ENCODE data around the gene EXOG. TPM values are rescaled to one million over a fixed set of nuclear protein-coding genes. Genes with fewer than 3 reads are reported as not detected.

Gene EXOG
- total and polyA plus RNA-seq, 2 donors: 21.9 to 22.0 TPM

DNA sequence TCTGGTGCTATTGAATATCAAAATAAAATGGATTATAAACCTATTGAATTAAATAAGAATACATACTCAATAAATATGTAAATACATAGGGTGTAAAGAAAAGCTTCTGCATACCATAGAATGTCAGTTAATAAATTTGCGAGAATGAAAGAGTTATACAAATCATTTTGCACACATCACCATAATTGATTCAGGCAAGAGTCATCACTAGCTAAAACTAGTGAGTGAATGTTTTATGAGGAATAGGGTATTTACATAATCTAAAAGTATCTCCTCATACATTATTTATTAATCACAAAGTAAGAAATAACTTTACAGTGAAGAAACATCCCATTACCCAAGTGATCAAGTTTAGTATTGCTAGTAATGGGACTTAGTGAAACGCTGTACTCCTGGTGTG, 13.6 kb downstream of the EXOG start:
- Histone ChIP-seq H3K36me3 (ENCODE audit: insufficient read depth) (no peaks in the 10 kb centered on the region), H3K4me1 (ENCODE audit: insufficient read depth) (no peaks in the 10 kb centered on the region), H3K27ac (ENCODE audit: low read depth) (no peak overlapping the region), H3K4me3 (ENCODE audit: low read depth, low read length) (no peak overlapping the region)
- 90% methylated on average over 2 of the region's 2 CpGs for WGBS
- DNase-seq (ENCODE audit: extremely low spot score): no peak

DNA sequence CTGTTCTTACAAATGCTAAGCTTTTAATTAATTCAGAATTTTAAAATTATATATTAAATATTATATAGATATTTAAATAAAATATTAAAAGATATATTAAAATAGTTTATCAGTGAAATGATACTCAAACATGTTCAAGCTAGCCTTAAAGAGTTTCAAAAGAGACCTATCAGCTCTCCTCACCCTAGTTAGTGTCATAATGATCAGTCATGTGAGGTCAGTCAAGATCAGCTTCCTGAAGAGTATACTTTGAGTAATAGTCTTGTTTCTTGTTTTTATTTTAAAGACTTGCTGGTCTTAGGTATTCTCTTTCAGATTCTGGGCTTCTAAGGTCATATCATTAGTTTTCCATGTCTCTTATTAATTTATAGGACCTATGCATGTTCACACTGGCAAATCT, 14.5 kb downstream of the EXOG start:
- DNase-seq (ENCODE audit: extremely low spot score): no peak
- no peak overlapping the region for H3K4me3 ChIP-seq (ENCODE audit: low read depth, low read length)
- no peak overlapping the region for H3K27ac ChIP-seq (ENCODE audit: low read depth)
- no peaks in the 10 kb centered on the region for H3K4me1 ChIP-seq (ENCODE audit: insufficient read depth)
- H3K36me3 ChIP-seq (ENCODE audit: insufficient read depth): no peaks in the 10 kb centered on the region

DNA sequence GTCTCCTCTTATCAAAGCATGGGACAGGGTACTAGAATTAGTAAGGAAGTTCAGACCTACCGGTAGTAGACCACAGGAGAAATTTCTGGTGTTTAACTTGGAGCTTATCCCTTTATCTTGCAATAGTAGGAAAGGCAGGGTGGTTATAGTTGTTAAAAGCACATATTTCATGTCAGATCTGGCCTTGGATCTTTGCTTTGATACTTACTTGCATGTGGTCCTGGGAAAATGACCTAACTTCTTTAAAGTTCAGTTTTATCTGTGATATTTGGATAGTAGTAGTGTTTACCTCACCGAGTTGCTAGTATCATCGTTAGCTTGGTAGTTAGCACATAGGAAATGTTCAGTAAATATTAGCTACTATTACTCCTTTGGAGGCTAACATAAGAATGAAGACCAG, 15.4 kb downstream of the EXOG start:
- Histone ChIP-seq H3K4me1 (ENCODE audit: insufficient read depth) (no peaks in the 10 kb centered on the region), H3K27ac (ENCODE audit: low read depth) (no peak overlapping the region), H3K36me3 (ENCODE audit: insufficient read depth) (no peaks in the 10 kb centered on the region), H3K4me3 (ENCODE audit: low read depth, low read length) (no peak overlapping the region)
- DNase-seq (ENCODE audit: extremely low spot score): no peak
- WGBS: 82% methylated on average over 3 of the region's 3 CpGs

DNA sequence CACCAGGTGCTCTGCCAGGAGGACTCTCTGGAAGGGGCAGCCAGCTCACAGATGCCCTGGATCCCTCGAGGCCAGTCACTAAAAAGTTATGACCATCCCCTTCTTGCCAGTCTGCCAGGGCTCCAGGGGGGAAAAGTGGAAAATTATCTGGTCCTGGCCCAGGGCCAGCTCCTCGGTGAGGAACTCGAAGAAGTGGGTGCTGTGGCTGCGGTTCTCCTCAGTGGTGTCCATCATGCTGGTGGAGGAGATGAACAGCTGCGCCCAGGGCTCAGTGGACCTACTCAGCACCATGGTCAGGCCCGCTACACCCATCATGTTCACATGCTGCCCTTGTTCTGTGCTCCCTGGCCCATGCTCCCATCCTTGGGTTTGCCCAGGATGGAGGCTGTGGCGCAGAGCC, 19.2 kb downstream of the EXOG start:
- Histone ChIP-seq H3K4me3 (ENCODE audit: low read depth, low read length) (no peak overlapping the region), H3K27ac (ENCODE audit: low read depth) (no peak overlapping the region), H3K36me3 (ENCODE audit: insufficient read depth) (no peaks in the 10 kb centered on the region), H3K4me1 (ENCODE audit: insufficient read depth) (no peaks in the 10 kb centered on the region)
- no peak for DNase-seq (ENCODE audit: extremely low spot score)
- WGBS: 90% methylated on average over 7 of the region's 7 CpGs

DNA sequence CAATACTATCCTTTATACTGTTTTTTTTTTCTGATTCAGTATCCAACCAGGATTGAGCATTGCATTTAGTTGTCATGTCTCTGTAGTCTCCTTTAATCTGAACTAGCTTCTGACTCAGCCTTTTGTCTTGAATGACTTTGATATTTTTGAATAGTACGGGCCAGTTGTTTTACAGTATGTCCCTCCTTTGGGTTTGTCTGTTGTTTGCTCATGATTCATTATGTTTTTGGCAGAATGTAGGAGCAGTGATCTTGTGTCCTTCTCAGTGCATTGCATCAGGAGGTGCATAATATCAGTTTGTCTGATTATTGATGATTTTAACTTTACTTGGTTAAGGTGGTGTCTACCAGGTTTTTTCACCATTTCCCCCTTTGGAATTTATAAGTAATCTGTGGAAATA, 20.5 kb downstream of the EXOG start:
- H3K4me3 ChIP-seq (ENCODE audit: low read depth, low read length): no peak overlapping the region
- H3K27ac ChIP-seq (ENCODE audit: low read depth): no peak overlapping the region
- no peak for DNase-seq (ENCODE audit: extremely low spot score)
- H3K36me3 ChIP-seq (ENCODE audit: insufficient read depth): no peaks in the 10 kb centered on the region
- no peaks in the 10 kb centered on the region for H3K4me1 ChIP-seq (ENCODE audit: insufficient read depth)
- 1% methylated on average over 1 of the region's 1 CpG for WGBS

DNA sequence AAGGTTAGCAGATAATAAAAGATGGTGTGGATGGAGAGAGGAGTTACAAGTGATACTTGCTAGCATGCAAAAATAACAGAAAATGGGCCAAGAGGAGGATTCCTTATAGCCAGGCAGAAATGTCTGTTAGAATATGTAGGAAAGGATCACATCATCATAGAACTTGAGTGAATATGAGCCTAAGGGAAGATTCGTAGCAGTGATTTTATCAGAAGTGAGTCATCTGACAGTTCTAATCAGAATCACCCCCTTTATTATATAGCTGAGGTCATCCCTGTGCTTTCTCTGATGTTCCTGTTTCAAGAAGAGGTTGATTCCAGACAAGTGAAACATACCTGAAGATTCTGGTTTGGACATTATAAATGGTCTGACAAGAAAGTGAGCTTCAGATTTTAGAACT, 22.9 kb downstream of the EXOG start:
- H3K4me1 ChIP-seq (ENCODE audit: insufficient read depth): no peaks in the 10 kb centered on the region
- WGBS: 63% methylated on average over 1 of the region's 1 CpG
- H3K36me3 ChIP-seq (ENCODE audit: insufficient read depth): no peaks in the 10 kb centered on the region
- no peak for DNase-seq (ENCODE audit: extremely low spot score)
- H3K4me3 ChIP-seq (ENCODE audit: low read depth, low read length): no peak overlapping the region
- H3K27ac ChIP-seq (ENCODE audit: low read depth): no peak overlapping the region

DNA sequence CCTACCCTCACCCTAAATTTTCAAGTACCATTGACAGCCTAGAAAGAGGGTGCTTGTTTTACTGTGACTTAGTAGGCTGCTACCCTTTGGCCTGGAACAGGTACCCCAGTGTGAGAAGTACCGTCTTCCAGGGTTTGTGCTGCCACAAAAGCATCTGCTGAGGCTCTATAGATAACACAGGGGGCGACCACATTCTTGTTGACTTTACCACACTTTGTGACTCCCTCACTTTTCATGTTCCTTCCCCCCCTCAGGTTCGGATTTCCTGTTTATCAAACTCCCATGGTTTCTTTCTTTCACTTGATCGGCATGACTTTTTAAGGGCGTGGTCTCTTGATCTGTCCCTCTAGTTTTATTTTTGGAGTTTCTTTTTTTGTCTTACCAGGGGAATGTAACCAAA, 23.5 kb downstream of the EXOG start:
- no peaks in the 10 kb centered on the region for H3K36me3 ChIP-seq (ENCODE audit: insufficient read depth)
- no peaks in the 10 kb centered on the region for H3K4me1 ChIP-seq (ENCODE audit: insufficient read depth)
- H3K27ac ChIP-seq (ENCODE audit: low read depth): no peak overlapping the region
- no peak overlapping the region for H3K4me3 ChIP-seq (ENCODE audit: low read depth, low read length)
- WGBS: 55% methylated on average over 5 of the region's 5 CpGs
- DNase-seq (ENCODE audit: extremely low spot score): no peak

DNA sequence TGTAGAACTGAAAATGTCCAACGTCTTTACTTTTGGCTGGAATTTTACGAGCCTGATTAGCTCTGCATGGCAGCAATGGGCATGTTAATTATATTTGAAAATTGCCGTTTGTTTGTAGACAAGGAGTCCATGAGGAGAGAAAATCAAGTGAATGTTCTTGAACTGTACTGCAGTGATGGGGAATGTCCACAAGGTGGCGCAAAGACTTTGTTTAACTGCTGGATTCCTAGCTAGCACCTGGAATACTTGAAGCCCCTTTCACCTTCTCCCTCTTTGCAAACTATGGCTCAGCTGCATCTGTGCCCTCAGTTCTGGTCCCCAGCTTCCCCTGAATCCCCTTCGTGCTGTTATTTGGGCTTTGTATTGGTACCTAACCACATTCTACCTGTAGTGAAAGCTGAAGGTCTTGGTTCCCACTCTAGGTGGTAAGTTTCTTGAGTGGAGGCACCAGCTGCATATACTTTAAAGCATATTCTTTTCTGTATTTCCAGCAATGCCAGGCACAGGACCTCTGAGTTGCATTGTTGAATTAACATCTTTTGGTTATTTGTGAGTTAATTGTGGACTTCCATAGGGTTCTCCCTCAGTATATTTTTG, 25.3 kb downstream of the EXOG start:
- peak; percentile 35 for DNase-seq (ENCODE audit: extremely low spot score)
- Histone ChIP-seq H3K4me3 (ENCODE audit: low read depth, low read length) (no peak overlapping the region), H3K27ac (ENCODE audit: low read depth) (no peak overlapping the region), H3K36me3 (ENCODE audit: insufficient read depth) (no peaks in the 10 kb centered on the region), H3K4me1 (ENCODE audit: insufficient read depth) (no peaks in the 10 kb centered on the region)
- 3% methylated on average over 5 of the region's 5 CpGs for WGBS

DNA sequence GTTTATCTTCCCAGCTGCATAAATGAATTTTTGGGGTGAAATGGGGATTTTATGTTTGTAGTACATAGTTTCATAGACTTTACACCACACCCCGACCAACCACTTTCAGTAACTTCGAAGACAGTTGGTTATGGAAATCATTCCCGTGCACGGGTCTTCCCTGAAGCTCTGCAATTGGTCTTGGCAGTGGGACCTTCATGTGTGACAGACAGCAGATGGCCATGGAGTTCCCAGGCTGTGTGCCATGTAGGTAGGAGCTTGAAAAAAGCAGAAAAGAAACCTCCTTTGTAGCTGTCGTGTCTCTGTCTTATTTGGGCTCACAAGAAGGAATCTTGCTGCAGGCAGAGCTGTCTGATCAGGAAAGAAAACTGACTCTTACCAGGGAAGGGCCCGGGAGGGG, 25.9 kb downstream of the EXOG start:
- no peak for DNase-seq (ENCODE audit: extremely low spot score)
- 91% methylated on average over 6 of the region's 6 CpGs for WGBS
- H3K36me3 ChIP-seq (ENCODE audit: insufficient read depth): no peaks in the 10 kb centered on the region
- H3K4me1 ChIP-seq (ENCODE audit: insufficient read depth): no peaks in the 10 kb centered on the region
- H3K4me3 ChIP-seq (ENCODE audit: low read depth, low read length): no peak overlapping the region
- H3K27ac ChIP-seq (ENCODE audit: low read depth): no peak overlapping the region

DNA sequence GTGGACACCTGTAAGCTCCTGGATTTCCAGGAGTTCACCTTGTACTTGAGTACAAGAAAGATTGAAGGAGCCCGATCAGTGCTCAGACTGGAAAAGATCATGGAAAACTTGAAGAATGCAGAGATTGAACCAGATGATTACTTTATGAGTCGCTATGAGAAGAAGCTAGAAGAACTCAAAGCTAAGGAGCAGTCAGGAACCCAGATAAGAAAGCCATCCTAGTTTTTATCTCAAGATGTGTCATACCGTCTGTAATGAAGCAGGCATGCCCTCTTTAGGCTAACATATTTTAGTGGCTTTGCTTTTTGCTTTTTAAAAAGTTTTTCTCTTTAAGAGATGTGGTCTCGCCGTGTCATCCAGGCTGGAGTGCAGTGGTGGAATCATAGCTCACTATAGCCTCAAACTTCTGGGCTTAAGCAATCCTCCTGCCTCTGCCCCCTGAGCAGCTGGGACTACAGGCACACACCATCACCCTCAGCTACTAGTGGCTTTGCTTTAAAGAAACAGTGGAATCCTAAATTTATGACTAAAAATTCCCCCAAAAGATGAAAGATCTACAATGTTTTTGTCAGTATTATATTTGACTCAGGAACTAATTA, 28.1 kb downstream of the EXOG start:
- DNase-seq (ENCODE audit: extremely low spot score): no peak
- no peaks in the 10 kb centered on the region for H3K36me3 ChIP-seq (ENCODE audit: insufficient read depth)
- no peak overlapping the region for H3K4me3 ChIP-seq (ENCODE audit: low read depth, low read length)
- no peak overlapping the region for H3K27ac ChIP-seq (ENCODE audit: low read depth)
- H3K4me1 ChIP-seq (ENCODE audit: insufficient read depth): no peaks in the 10 kb centered on the region
- WGBS: 90% methylated on average over 5 of the region's 5 CpGs

DNA sequence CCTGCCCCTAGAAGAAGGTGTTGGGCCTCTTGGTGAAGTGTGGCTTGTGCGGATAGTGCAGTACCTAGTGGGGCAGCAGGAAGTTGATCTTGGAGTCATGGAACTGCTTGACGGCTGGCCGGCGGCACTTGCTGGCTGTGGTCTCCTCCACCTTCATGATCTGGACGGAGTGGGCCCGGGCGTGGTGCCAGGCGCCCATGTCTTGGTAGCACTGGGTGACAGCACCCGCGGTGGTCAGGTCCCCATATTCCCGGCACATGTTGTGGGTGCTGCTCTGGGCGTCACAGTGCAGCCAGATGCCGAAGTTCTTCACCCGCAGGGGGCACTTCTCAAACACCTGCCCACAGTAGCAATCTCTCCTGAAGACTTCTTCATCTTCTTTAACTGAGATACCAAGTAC, 30.7 kb downstream of the EXOG start:
- Histone ChIP-seq H3K4me3 (ENCODE audit: low read depth, low read length) (no peak overlapping the region), H3K27ac (ENCODE audit: low read depth) (no peak overlapping the region), H3K4me1 (ENCODE audit: insufficient read depth) (no peaks in the 10 kb centered on the region), H3K36me3 (ENCODE audit: insufficient read depth) (no peaks in the 10 kb centered on the region)
- no peak for DNase-seq (ENCODE audit: extremely low spot score)
- 98% methylated on average over 14 of the region's 14 CpGs for WGBS

DNA sequence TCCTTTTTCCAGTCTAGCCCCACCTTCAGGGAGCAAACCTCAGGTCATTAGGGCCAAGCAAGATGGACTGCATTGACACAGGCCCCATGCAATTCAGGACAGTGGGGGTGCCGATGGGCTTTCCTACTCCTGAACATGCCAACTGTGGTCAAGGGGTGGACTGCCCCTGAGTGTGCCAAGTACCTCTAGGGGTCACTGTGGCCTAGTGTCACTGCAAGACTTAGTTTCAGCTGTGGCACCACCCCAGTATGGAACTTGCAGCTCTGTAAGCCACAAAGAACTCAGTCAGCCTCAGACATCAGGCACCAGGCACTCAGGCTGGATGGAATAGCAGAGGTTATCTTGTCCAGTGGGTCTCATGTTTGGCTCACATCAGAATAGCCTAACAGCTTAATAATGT, 32.3 kb downstream of the EXOG start:
- H3K36me3 ChIP-seq (ENCODE audit: insufficient read depth): no peaks in the 10 kb centered on the region
- no peak overlapping the region for H3K4me3 ChIP-seq (ENCODE audit: low read depth, low read length)
- DNase-seq (ENCODE audit: extremely low spot score): no peak
- no peak overlapping the region for H3K27ac ChIP-seq (ENCODE audit: low read depth)
- 95% methylated on average over 1 of the region's 1 CpG for WGBS
- no peaks in the 10 kb centered on the region for H3K4me1 ChIP-seq (ENCODE audit: insufficient read depth)

DNA sequence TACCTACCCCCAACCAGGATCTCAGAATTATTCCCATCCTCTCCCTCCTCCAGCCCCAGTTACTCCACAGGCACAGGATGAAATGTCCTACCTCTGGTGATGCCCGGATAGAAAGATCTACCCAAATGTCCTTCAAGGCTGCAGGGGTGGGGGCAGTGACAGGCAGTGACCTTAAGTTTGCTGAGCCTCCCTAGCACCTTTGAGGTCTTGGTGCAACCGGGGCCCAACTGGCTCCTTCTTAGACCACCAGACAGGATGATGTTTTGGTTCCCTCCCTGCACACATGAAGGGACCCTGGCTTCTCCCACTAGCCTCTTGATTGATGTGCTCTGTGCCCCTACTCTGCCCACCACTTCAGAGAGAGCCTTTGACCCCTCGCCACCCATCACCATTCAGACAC, 36.4 kb downstream of the EXOG start:
- H3K36me3 ChIP-seq (ENCODE audit: insufficient read depth): no peaks in the 10 kb centered on the region
- 66% methylated on average over 3 of the region's 3 CpGs for WGBS

DNA sequence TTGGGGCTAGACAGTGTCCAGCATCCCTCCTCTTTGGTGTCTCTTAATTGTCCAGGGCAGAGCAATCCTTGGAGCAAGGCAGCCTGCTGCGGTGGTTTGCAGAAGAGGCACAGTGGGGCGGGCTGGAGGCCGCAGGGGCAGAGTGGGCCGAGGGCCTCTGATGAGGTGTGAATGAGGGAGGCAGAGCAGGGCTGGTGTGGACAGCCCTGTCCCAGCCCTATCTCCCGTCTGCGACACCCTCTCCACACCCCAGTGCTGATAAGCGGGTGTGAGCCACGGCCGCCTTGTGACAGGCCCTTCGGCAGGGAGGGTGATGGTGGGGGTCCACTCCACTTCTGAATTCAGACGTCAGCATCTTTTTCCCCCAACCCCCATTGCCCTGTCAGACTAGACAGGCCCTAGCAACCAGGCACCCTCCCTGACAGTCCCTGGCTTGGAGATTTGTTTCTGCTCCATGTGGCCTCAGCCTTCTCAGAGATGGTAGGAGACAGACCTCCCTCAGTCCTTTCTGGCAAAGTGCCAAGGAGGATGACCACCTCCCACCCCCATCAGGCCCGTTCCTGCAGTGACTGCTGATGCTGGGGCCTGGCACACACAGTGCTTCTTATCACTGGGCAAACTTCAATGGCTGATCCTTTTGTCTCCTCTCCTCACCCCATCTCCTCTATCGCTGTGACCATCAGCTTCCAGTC, 37.3 kb downstream of the EXOG start:
- no peak for DNase-seq (ENCODE audit: extremely low spot score)
- Histone ChIP-seq H3K4me1 (ENCODE audit: insufficient read depth) (no peaks in the 10 kb centered on the region), H3K27ac (ENCODE audit: low read depth) (no peak overlapping the region), H3K36me3 (ENCODE audit: insufficient read depth) (no peaks in the 10 kb centered on the region), H3K4me3 (ENCODE audit: low read depth, low read length) (no peak overlapping the region)
- 74% methylated on average over 13 of the region's 13 CpGs for WGBS

More for the DNA sequence above, 36.4 kb downstream of the EXOG start:
- Histone ChIP-seq H3K27ac (ENCODE audit: low read depth) (no peak overlapping the region), H3K4me1 (ENCODE audit: insufficient read depth) (no peaks in the 10 kb centered on the region), H3K4me3 (ENCODE audit: low read depth, low read length) (no peak overlapping the region)
- DNase-seq (ENCODE audit: extremely low spot score): no peak

Measured in urinary bladder (tissue), 4 donors.